Lung (tissue), 12 donors: ENCODE measurements around the gene CD47. TPM values are rescaled to one million over a fixed set of nuclear protein-coding genes. Genes with fewer than 3 reads are reported as not detected.
A peak's percentile ranks its signal among the peaks of the same experiment; 100 is the strongest.

Experiments
- ATAC-seq: fragments of 200-7000 bp; cut with Tn5 transposase; one replicate; pipeline ENCODE4 v1.9.1; 2020; ENCODE audit warnings: moderate number of reproducible peaks; ENCODE audit not compliant: insufficient read depth, low FRiP score
- DNase-seq, 3 donors: peaks; one replicate each; pipeline ENCODE4 v3.0.0-alpha.2; 2013 to 2017
- H3K27ac ChIP-seq, 2 donors: one replicate each; pipeline ENCODE4 v1.5.1; 2013; ENCODE audit warnings: mild to moderate bottlenecking in 2 of 2, moderate library complexity in 2 of 2, control low read depth in 1 of 2, inconsistent platforms in 1 of 2, low read depth in 1 of 2, low read length in 1 of 2
- H3K27me3 ChIP-seq, 3 donors: one replicate each; pipeline ENCODE4 v1.5.1; 2013; ENCODE audit warnings: low read length in 2 of 3; ENCODE audit not compliant: control insufficient read depth in 3 of 3, insufficient read depth in 3 of 3
- H3K36me3 ChIP-seq, 4 donors: one replicate each; pipeline ENCODE4 v1.5.1; 2013; ENCODE audit warnings: low read length in 4 of 4, mild to moderate bottlenecking in 1 of 4, moderate library complexity in 1 of 4; ENCODE audit not compliant: control insufficient read depth in 4 of 4, insufficient read depth in 4 of 4
- H3K4me1 ChIP-seq, 5 donors: one replicate each; pipeline ENCODE4 v1.5.1; 2013; ENCODE audit warnings: low read length in 5 of 5, mild to moderate bottlenecking in 2 of 5, moderate library complexity in 1 of 5; ENCODE audit not compliant: control insufficient read depth in 5 of 5, insufficient read depth in 5 of 5
- H3K4me3 ChIP-seq: one replicate; pipeline ENCODE4 v1.5.1; 2013; ENCODE audit warnings: mild to moderate bottlenecking, control low read depth, moderate library complexity
- H3K9ac ChIP-seq, 2 donors: one replicate each; pipeline ENCODE4 v1.5.1; 2013; ENCODE audit warnings: low read length in 2 of 2, control low read depth in 1 of 2; ENCODE audit not compliant: insufficient read depth in 1 of 2
- H3K9me3 ChIP-seq, 4 donors: one replicate each; pipeline ENCODE4 v1.5.1; 2013; ENCODE audit warnings: low read length in 3 of 4, mild to moderate bottlenecking in 1 of 4, moderate library complexity in 1 of 4; ENCODE audit not compliant: control insufficient read depth in 4 of 4, insufficient read depth in 3 of 4
- CTCF ChIP-seq: IDR thresholded peaks from 2 replicates; pipeline ENCODE4 v1.5.1; 2012; ENCODE audit warnings: mild to moderate bottlenecking; ENCODE audit errors: control extremely low read depth, extremely low read depth
- WGBS, 2 donors: extraction: QIAGEN DNeasy Blood & Tissue Kit; methylation state at CpG; one replicate each; pipeline ENCODE4 v1.1.7; 2013; 5-methylcytosine and 5-hydroxymethylcytosine counted together
- polyA plus RNA-seq, 2 donors: library from polyadenylated mRNA; stranded (reverse); fragments of 200-250 nt; gene quantifications; one replicate each; pipeline ENCODE4 v1.2.1, GENCODE V29; 2013
- total RNA-seq, 2 donors: library from RNA; depleted of rRNA in 1 of 2; stranded (reverse); fragments of >200 nt in 1 of 2; gene quantifications; one replicate each; pipeline ENCODE4 v1.2.1, GENCODE V29; 2014 to 2021
- donor health status: control.
- donor health status: control.
- donor health status: Bipolar disorder and iron deficiency.
- donor health status: healthy.
- donor health status: DM: yes; HTN: yes; CAD: no.

The CD47 gene
- total and polyA plus RNA-seq, 4 donors = 115 to 410 (median 133) TPM

GRCh38 chr3:108021131-108021530 lies 69.7 kb downstream of the CD47 start:
- H3K9ac ChIP-seq = no peak overlapping the region
- ATAC-seq (no peak), DNase-seq (no peak)
- H3K9me3 ChIP-seq = no peaks in the 10 kb centered on the region
- H3K36me3 ChIP-seq = no peaks in the 10 kb centered on the region
- no peaks in the 10 kb centered on the region for H3K27me3 ChIP-seq
- no peak overlapping the region for H3K27ac ChIP-seq
- no peak for TF ChIP-seq CTCF
- WGBS, 2 donors = 75 to 78% methylated on average over 3 of the region's 3 CpGs
- H3K4me3 ChIP-seq = no peak overlapping the region
- H3K4me1 ChIP-seq = peaks cover 0 to 5% (median 0%) of the 10 kb centered on the region in 5 donors

GRCh38 chr3:108018552-108018951 lies 72.3 kb downstream of the CD47 start:
- no peak for ATAC-seq
- TF ChIP-seq CTCF = no peak
- Histone ChIP-seq H3K36me3 (no peaks in the 10 kb centered on the region), H3K4me1 (peaks cover 0 to 5% (median 0%) of the 10 kb centered on the region in 5 donors), H3K27me3 (no peaks in the 10 kb centered on the region), H3K4me3 (no peak overlapping the region), H3K27ac (no peak overlapping the region), H3K9ac (no peak overlapping the region), H3K9me3 (no peaks in the 10 kb centered on the region)
- no peak for DNase-seq
- 27 to 67% methylated on average over 8 of the region's 8 CpGs for WGBS, 2 donors

- WGBS, 2 donors = 69 to 73% methylated on average over 4 of the region's 4 CpGs
- ATAC-seq = peak; percentile 59
These were observed 73.2 kb downstream of the CD47 start for GRCh38 chr3:108017587-108017986.

More at GRCh38 chr3:108017587-108017986, 73.2 kb downstream of the CD47 start:
- Histone ChIP-seq H3K4me1 (no peaks in the 10 kb centered on the region), H3K27me3 (no peaks in the 10 kb centered on the region), H3K36me3 (no peaks in the 10 kb centered on the region), H3K27ac (no peak overlapping the region), H3K9ac (no peak overlapping the region), H3K9me3 (no peaks in the 10 kb centered on the region), H3K4me3 (no peak overlapping the region)
- no peak for DNase-seq
- no peak for TF ChIP-seq CTCF
